HepG2 (cell line): ENCODE data around the gene SRR. TPM values are rescaled to one million over a fixed set of nuclear protein-coding genes. Genes with fewer than 3 reads are reported as not detected.
A peak's percentile ranks its signal among the peaks of the same experiment; 100 is the strongest.

Source experiments
- HNF1A ChIP-seq, 2 experiments: sonication (generic) in 1 of 2; formaldehyde crosslinking in 1 of 2; IDR thresholded peaks; 2 replicates each; pipeline versions ENCODE4 v1.4.0 to v1.6.1; 2016 to 2020; ENCODE audit warnings: borderline replicate concordance in 1 of 2, low read depth in 1 of 2, mild to moderate bottlenecking in 1 of 2, missing genetic modification reagents in 1 of 2
- HOXA3 ChIP-seq: sonication (generic); formaldehyde crosslinking; IDR thresholded peaks from 2 replicates; pipeline ENCODE4 v1.5.0; 2020; ENCODE audit warnings: missing genetic modification reagents
- HOXA5 ChIP-seq: sonication (generic); formaldehyde crosslinking; IDR thresholded peaks from 2 replicates; pipeline ENCODE4 v1.4.0; 2020; ENCODE audit warnings: missing genetic modification reagents
- MAF1 ChIP-seq: sonication (generic); formaldehyde crosslinking; IDR thresholded peaks from 2 replicates; pipeline ENCODE4 v1.5.0; 2020; ENCODE audit warnings: missing genetic modification reagents, borderline replicate concordance
- NAIF1 ChIP-seq: sonication (generic); formaldehyde crosslinking; IDR thresholded peaks from 2 replicates; pipeline ENCODE4 v1.5.0; 2020; ENCODE audit warnings: mild to moderate bottlenecking, missing genetic modification reagents, borderline replicate concordance
- POGZ ChIP-seq: sonication (generic); formaldehyde crosslinking; IDR thresholded peaks from 2 replicates; pipeline ENCODE4 v1.4.0; 2020; ENCODE audit warnings: mild to moderate bottlenecking, missing genetic modification reagents
- SP140L ChIP-seq: sonication (generic); formaldehyde crosslinking; IDR thresholded peaks from 2 replicates; pipeline ENCODE4 v1.4.0; 2020; ENCODE audit warnings: missing genetic modification reagents, borderline replicate concordance
- ZGPAT ChIP-seq: IDR thresholded peaks from 2 replicates; pipeline ENCODE4 v1.6.1; 2016; ENCODE audit warnings: mild to moderate bottlenecking
- ZNF101 ChIP-seq: sonication (generic); formaldehyde crosslinking; IDR thresholded peaks from 2 replicates; pipeline ENCODE4 v1.4.0; 2020; ENCODE audit warnings: mild to moderate bottlenecking, low read depth, missing genetic modification reagents, borderline replicate concordance
- ZNF572 ChIP-seq: sonication (generic); formaldehyde crosslinking; IDR thresholded peaks from 2 replicates; pipeline ENCODE4 v1.5.1; 2020; ENCODE audit warnings: mild to moderate bottlenecking, missing genetic modification reagents
- ZNF598 ChIP-seq: sonication (generic); formaldehyde crosslinking; IDR thresholded peaks from 2 replicates; pipeline ENCODE4 v1.5.1; 2020; ENCODE audit warnings: mild to moderate bottlenecking, missing genetic modification reagents, borderline replicate concordance
- ZNF616 ChIP-seq: sonication (generic); formaldehyde crosslinking; IDR thresholded peaks from 2 replicates; pipeline ENCODE4 v1.5.0; 2020; ENCODE audit warnings: low read depth, mild to moderate bottlenecking, missing genetic modification reagents
- ZNF629 ChIP-seq: sonication (generic); formaldehyde crosslinking; conservative IDR thresholded peaks from 2 replicates; pipeline ENCODE4 v1.5.0; 2020; ENCODE audit warnings: missing genetic modification reagents
- ZNF776 ChIP-seq: sonication (generic); formaldehyde crosslinking; IDR thresholded peaks from 2 replicates; pipeline ENCODE4 v1.4.0; 2020; ENCODE audit warnings: mild to moderate bottlenecking, missing genetic modification reagents
- ZXDC ChIP-seq: sonication (generic); formaldehyde crosslinking; IDR thresholded peaks from 2 replicates; pipeline ENCODE4 v1.5.0; 2020; ENCODE audit warnings: mild to moderate bottlenecking, missing genetic modification reagents
- polyA plus RNA-seq, 8 experiments: library from polyadenylated mRNA; depleted of rRNA in 3 of 8; stranded (reverse) in 7 of 8; unstranded in 1 of 8; fragments of >200 nt; fragmentation: Illumina TruSeq in 4 of 8; extraction: Trizol in 4 of 8; gene quantifications; 2 replicates each; pipeline versions ENCODE4 v1.2.1 to v1.2.3, GENCODE V29; 2011 to 2016; ENCODE audit warnings: low read depth in 4 of 8, missing spikeins in 1 of 8, mixed read lengths in 1 of 8; ENCODE audit not compliant: insufficient read depth in 1 of 8
- total RNA-seq, 5 experiments: library from RNA; depleted of rRNA; stranded (reverse); fragments of >200 nt; fragmentation: Illumina TruSeq; extraction: Trizol; gene quantifications; 2 replicates each; pipeline ENCODE4 v1.2.3, GENCODE V29; 2016; ENCODE audit warnings: low read depth in 1 of 5
- TF ChIP-seq, protein P1 (sequence below): sonication (generic); formaldehyde crosslinking; IDR thresholded peaks from 2 replicates; pipeline ENCODE4 v1.4.0; 2020; ENCODE audit warnings: mild to moderate bottlenecking, missing genetic modification reagents

The SRR gene
- total and polyA plus RNA-seq, 2 of the 13 experiments (the other 11 are each of a cell fraction or from before 2014, with no cell fraction given), result 3.6 to 7.8 TPM

DNA sequence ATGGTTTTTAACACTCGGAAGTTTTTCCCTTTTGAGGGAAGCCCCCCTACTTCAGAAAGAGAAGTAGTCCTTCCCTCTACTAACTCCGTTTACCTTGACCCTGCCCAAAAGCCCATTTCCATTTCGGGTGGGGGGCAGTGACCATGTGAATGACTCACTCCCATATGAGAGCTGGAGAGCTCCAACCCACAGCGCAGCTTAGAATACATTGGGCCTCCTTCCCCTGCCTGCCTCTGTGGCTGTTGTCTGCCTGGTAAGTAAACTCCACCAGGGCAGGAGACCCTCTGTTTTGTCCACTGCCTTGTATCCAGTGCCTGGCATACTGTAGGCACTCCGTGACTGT lies 34.5 kb downstream of the SRR start (continued):
- TF ChIP-seq HOXA3, result no peak
- no peak for TF ChIP-seq HOXA5 (CRISPR knock-in tag)
- TF ChIP-seq, protein P1, sequence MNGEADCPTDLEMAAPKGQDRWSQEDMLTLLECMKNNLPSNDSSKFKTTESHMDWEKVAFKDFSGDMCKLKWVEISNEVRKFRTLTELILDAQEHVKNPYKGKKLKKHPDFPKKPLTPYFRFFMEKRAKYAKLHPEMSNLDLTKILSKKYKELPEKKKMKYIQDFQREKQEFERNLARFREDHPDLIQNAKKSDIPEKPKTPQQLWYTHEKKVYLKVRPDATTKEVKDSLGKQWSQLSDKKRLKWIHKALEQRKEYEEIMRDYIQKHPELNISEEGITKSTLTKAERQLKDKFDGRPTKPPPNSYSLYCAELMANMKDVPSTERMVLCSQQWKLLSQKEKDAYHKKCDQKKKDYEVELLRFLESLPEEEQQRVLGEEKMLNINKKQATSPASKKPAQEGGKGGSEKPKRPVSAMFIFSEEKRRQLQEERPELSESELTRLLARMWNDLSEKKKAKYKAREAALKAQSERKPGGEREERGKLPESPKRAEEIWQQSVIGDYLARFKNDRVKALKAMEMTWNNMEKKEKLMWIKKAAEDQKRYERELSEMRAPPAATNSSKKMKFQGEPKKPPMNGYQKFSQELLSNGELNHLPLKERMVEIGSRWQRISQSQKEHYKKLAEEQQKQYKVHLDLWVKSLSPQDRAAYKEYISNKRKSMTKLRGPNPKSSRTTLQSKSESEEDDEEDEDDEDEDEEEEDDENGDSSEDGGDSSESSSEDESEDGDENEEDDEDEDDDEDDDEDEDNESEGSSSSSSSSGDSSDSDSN (CRISPR knock-in tag), result no peak
- TF ChIP-seq HNF1A (IDR thresholded peaks at IDR 0.05; ENCODE audit: low read depth), result no peak
- TF ChIP-seq HNF1A (CRISPR knock-in tag; IDR thresholded peaks at IDR 0.05; ENCODE audit: borderline replicate concordance), result no peak
- no peak for TF ChIP-seq MAF1
- TF ChIP-seq ZNF629, result no peak
- no peak for TF ChIP-seq ZNF616
- 0 out of 2 replicates have a peak, but pooled peaks have one; percentile 1 for TF ChIP-seq ZGPAT (CRISPR knock-in tag)
- no peak for TF ChIP-seq ZNF598 (CRISPR knock-in tag)
- peak; percentile 6; the same call in 1 of the 2 replicates for TF ChIP-seq POGZ (CRISPR knock-in tag)
- TF ChIP-seq ZNF101 (CRISPR knock-in tag), result no peak
- no peak for TF ChIP-seq ZXDC
- TF ChIP-seq NAIF1 (CRISPR knock-in tag), result no peak
- TF ChIP-seq ZNF572, result 0 out of 2 replicates have a peak, but pooled peaks have one; percentile 50
- TF ChIP-seq ZNF776 (CRISPR knock-in tag), result no peak; the same call in 1 of the 2 replicates
- TF ChIP-seq SP140L (CRISPR knock-in tag), result no peak
